Epidermal melanocyte (primary cell): Measurements from ENCODE around the gene FCGBP.

Experiments
- DNase-seq: peaks from one replicate; pipeline ENCODE4 v3.0.0; 2011; ENCODE audit warnings: low spot score; ENCODE audit not compliant: insufficient read length

FCGBP gene

GRCh38 chr19:39946532-39946931 is 12.1 kb upstream of the FCGBP start:
- no peak for DNase-seq

GRCh38 chr19:39943586-39943985 is 9.2 kb upstream of the FCGBP start:
- DNase-seq: no peak

- DNase-seq: no peak
Measured at GRCh38 chr19:39942366-39942730, 7.9 kb upstream of the FCGBP start.

GRCh38 chr19:39941615-39942365 is 7.4 kb upstream of the FCGBP start:
- no peak for DNase-seq

- DNase-seq: no peak
Measured at GRCh38 chr19:39941151-39941550, 6.7 kb upstream of the FCGBP start.

- no peak for DNase-seq
Measured at GRCh38 chr19:39940221-39940833, 5.9 kb upstream of the FCGBP start.

GRCh38 chr19:39939556-39939955 is 5.1 kb upstream of the FCGBP start:
- DNase-seq: no peak

- no peak for DNase-seq
Measured at GRCh38 chr19:39937787-39938186, 3.4 kb upstream of the FCGBP start.

GRCh38 chr19:39937094-39937720 is 2.8 kb upstream of the FCGBP start:
- no peak for DNase-seq

- DNase-seq: no peak
Measured at GRCh38 chr19:39936622-39937021, 2.2 kb upstream of the FCGBP start.

- DNase-seq: no peak
Measured at GRCh38 chr19:39936020-39936419, 1.6 kb upstream of the FCGBP start.

- no peak for DNase-seq
Measured at GRCh38 chr19:39935364-39935661, 879 bp upstream of the FCGBP start.

GRCh38 chr19:39929750-39930149 is 4.7 kb downstream of the FCGBP start:
- DNase-seq: no peak

- DNase-seq: no peak
Measured at GRCh38 chr19:39928357-39928725, 6.1 kb downstream of the FCGBP start.

GRCh38 chr19:39927524-39928356 is 6.7 kb downstream of the FCGBP start:
- DNase-seq: no peak

- DNase-seq: no peak
Measured at GRCh38 chr19:39927076-39927475, 7.4 kb downstream of the FCGBP start.

GRCh38 chr19:39926170-39926760 is 8.2 kb downstream of the FCGBP start:
- DNase-seq: no peak

GRCh38 chr19:39924952-39925351 is 9.5 kb downstream of the FCGBP start:
- DNase-seq: no peak

GRCh38 chr19:39924389-39924788 is 10.0 kb downstream of the FCGBP start:
- DNase-seq: no peak

GRCh38 chr19:39923862-39924261 is 10.6 kb downstream of the FCGBP start:
- no peak for DNase-seq

- DNase-seq: no peak
Measured at GRCh38 chr19:39919976-39920375, 14.5 kb downstream of the FCGBP start.

GRCh38 chr19:39918183-39918651 is 16.2 kb downstream of the FCGBP start:
- DNase-seq: no peak
